Measurements from ENCODE around the gene LAMP5. TPM values are rescaled to one million over a fixed set of nuclear protein-coding genes. Genes with fewer than 3 reads are reported as not detected.

The LAMP5 gene
- total and polyA plus RNA-seq, 9 of the 15 experiments (the other 6 are each of a cell fraction or from before 2014, with no cell fraction given) = not detected

DNA sequence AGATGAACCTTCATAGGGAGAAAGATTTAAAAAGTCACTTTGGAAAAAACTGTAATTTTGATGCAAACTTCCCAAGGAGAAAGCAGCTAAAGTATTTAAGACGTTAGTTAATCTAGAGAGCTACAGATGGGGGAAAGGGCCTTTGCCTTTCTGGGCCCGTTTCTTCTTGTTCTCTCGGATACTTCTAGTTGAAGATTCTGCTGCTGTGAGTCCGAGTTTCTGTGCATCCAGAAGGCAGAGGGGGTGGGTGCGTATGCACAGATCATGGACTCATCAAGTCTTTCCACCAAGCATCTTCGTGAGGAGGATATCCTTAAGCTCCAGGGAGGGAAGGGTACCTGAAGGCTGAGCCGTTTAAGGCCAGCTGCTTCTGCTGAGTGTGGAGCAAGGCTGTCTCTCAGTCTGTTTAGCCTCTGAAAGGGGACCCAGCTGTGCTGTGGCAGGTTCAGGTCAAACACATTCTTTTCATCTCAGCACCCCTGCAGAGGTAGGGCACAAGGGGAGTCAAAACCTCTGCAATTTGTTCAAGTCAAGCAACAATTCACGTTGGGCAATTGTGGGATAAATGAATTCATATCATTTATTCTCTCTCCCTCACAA, 4.3 kb downstream of the LAMP5 start:
- intact Hi-C loops (cut with micrococcal nuclease) (no loop called here), in situ Hi-C loops (cut with MboI) (no loop called here)
- TF ChIP-seq IFI16 (CRISPR knock-in tag; IDR thresholded peaks at IDR 0.05) (no peak), NCOR1 (IDR thresholded peaks at IDR 0.05) (no peak), MYC (IDR thresholded peaks at IDR 0.05; ENCODE audit: low read depth, low read length) (no peak), MYC (CRISPR knock-in tag; IDR thresholded peaks at IDR 0.05; ENCODE audit: borderline replicate concordance, low read depth) (no peak), STAG1 (CRISPR knock-in tag; IDR thresholded peaks at IDR 0.05; ENCODE audit: borderline replicate concordance) (no peak), ZNF217 (CRISPR knock-in tag; IDR thresholded peaks at IDR 0.05) (no peak), NRF1 (conservative IDR thresholded peaks at IDR 0.05 in 1 of 2, IDR thresholded peaks at IDR 0.05 in 1 of 2) (no peak), NEUROD1 (IDR thresholded peaks at IDR 0.05; ENCODE audit: borderline replicate concordance, low read depth, low read length, partially characterized antibody) (no peak), ETV6 (IDR thresholded peaks at IDR 0.05; ENCODE audit: borderline replicate concordance in 1 of 2, low read depth in 2 of 2, low read length in 1 of 2) (no peak), ETV6 (CRISPR knock-in tag; IDR thresholded peaks at IDR 0.05; ENCODE audit: borderline replicate concordance) (no peak), LARP7 (IDR thresholded peaks at IDR 0.05) (no peak), L3MBTL2 (IDR thresholded peaks at IDR 0.05) (no peak), ZNF764 (CRISPR knock-in tag; IDR thresholded peaks at IDR 0.05; ENCODE audit: low read depth) (no peak)
- TF ChIP-seq, protein P1, sequence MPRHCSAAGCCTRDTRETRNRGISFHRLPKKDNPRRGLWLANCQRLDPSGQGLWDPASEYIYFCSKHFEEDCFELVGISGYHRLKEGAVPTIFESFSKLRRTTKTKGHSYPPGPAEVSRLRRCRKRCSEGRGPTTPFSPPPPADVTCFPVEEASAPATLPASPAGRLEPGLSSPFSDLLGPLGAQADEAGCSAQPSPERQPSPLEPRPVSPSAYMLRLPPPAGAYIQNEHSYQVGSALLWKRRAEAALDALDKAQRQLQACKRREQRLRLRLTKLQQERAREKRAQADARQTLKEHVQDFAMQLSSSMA (CRISPR knock-in tag; IDR thresholded peaks at IDR 0.05) = no peak
- TF ChIP-seq, protein P2, sequence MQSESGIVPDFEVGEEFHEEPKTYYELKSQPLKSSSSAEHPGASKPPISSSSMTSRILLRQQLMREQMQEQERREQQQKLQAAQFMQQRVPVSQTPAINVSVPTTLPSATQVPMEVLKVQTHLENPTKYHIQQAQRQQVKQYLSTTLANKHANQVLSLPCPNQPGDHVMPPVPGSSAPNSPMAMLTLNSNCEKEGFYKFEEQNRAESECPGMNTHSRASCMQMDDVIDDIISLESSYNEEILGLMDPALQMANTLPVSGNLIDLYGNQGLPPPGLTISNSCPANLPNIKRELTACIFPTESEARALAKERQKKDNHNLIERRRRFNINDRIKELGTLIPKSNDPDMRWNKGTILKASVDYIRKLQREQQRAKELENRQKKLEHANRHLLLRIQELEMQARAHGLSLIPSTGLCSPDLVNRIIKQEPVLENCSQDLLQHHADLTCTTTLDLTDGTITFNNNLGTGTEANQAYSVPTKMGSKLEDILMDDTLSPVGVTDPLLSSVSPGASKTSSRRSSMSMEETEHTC (IDR thresholded peaks at IDR 0.05) = no peak
- BruUV-seq (replicated peaks) = no TSS peak
- Histone ChIP-seq H3K9me1 (ENCODE audit: control insufficient read depth, insufficient read depth, low read length) (no peaks in the 10 kb centered on the region), H3K9ac (ENCODE audit: insufficient read depth in 1 of 2, low read depth in 2 of 2, low read length in 2 of 2) (no peak overlapping the region), H3K4me1 (replicated peaks in 1 of 2; ENCODE audit: control insufficient read depth in 2 of 2, insufficient read depth in 2 of 2, low read length in 2 of 2) (no peaks in the 10 kb centered on the region), H3K27me3 (ENCODE audit: control insufficient read depth in 2 of 2, insufficient read depth in 2 of 2, low read length in 2 of 2) (no peaks in the 10 kb centered on the region; a peak in 1 of 5 replicates), H3K4me2 (ENCODE audit: insufficient read depth, low read length) (no peak overlapping the region), H2AFZ (ENCODE audit: low read depth, low read length) (no peak overlapping the region), H3K36me3 (ENCODE audit: control insufficient read depth, insufficient read depth, low read length) (no peaks in the 10 kb centered on the region), H4K20me1 (replicated peaks; ENCODE audit: control insufficient read depth, insufficient read depth, low read length) (no peaks in the 10 kb centered on the region), H3K27ac (ENCODE audit: extremely low read depth, low read depth, low read length) (no peak overlapping the region), H3K4me3 (no peak overlapping the region), H3K9me3 (replicated peaks; ENCODE audit: control insufficient read depth, insufficient read depth, low read depth, low read length) (no peaks in the 10 kb centered on the region), H3K79me2 (ENCODE audit: control insufficient read depth, insufficient read depth, low read length) (no peaks in the 10 kb centered on the region)
- WGBS (ENCODE audit: insufficient coverage, low coverage, missing lambda C conversion rate) = 0% methylated on average over 6 of the region's 8 CpGs
- no peak for DNase-seq (ENCODE audit: extremely low read depth in 1 of 4, low spot score in 3 of 4)
- no peak for FAIRE-seq
- ChIA-PET CTCF (ENCODE audit: low intra/inter-chr PET ratio) (no interaction called here), POLR2A (no interaction called here)
- no peak for ATAC-seq

Measured in K562 (cell line).